Measurements from ENCODE around the gene BRD7.
"Not testable (repeated sequence)": the region's sequence is repeated elsewhere in the genome, so short reads cannot be mapped to it uniquely, and the experiment has no call there.

Gene BRD7

GRCh38 chr16:50354629-50355456 is 13.9 kb downstream of the BRD7 start:
- DNase-seq = no peak

DNA sequence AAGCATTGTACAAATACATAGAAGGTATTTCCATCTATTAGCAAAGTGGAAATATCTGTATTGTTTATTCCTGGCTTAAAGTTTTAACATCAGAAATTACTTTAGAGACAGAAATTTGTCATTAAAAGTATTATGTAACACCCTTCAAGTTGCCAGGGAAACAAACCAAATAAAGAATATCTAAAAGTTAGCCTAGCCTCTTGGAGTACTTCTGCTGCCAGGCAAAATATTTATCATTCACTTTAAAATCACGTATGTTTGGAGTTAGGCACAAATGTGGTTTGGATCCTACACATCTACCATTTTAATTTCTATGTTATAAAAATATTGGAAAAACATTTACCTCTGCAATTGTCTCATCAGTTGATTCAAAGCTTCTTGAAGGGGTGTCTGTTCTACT is 14.7 kb downstream of the BRD7 start:
- DNase-seq = no peak

GRCh38 chr16:50351952-50352351 is 16.8 kb downstream of the BRD7 start:
- no peak for DNase-seq

GRCh38 chr16:50351116-50351515 is 17.7 kb downstream of the BRD7 start:
- no peak for DNase-seq

DNA sequence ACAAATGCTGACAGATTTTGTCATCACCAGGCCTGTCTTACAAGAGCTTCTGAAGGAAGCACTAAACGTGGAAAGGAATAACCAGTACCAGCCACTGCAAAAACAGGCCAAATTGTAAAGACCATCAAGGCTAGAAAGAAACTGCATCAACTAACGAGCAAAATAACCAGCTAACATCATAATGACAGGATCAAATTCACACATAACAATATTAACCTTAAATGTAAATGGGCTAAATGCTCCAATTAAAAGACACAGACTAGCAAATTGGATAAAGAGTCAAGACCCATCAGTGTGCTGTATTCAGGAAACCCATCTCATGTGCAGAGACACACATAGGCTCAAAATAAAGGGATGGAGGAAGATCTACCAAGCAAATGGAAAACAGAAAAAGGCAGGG is 23.6 kb downstream of the BRD7 start:
- DNase-seq = not testable (repeated sequence)

DNA sequence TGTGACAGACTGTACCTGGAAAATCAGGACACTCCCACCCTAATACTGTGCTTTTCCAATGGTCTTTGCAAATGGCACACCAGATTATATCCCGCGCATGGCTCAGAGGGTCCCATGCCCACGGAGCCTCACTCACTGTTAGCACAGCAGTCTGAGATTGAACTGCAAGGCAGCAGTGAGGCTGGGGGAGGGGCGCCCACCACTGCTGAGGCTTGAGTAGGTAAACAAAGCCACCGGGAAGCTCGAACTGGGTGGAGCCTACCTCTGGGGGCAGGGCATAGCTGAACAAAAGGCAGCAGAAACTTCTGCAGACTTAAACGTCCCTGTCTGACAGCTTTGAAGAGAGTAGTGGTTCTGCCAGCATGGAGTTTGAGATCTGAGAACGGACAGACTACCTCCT is 25.2 kb downstream of the BRD7 start:
- DNase-seq = not testable (repeated sequence)

DNA sequence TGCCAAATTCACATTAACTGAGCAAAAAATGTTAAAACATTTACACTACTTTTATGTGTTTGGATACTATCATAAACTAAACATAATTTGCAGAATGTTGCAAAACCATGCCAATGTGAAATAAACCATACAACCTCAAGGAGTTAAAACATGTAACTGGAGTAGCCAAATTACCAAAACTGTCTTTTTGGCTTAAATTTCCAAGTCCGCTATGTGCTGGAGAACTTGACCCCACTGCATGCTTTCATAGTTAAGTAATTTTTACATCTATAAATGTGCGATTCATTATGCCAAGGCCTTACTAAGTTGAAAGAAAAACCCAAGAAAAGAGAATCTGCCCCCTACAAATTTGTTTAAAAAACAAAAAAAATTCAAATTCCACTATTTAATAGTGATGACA is 28.2 kb downstream of the BRD7 start:
- DNase-seq = no peak

GRCh38 chr16:50338371-50339231 is 30.2 kb downstream of the BRD7 start:
- no peak for DNase-seq

DNA sequence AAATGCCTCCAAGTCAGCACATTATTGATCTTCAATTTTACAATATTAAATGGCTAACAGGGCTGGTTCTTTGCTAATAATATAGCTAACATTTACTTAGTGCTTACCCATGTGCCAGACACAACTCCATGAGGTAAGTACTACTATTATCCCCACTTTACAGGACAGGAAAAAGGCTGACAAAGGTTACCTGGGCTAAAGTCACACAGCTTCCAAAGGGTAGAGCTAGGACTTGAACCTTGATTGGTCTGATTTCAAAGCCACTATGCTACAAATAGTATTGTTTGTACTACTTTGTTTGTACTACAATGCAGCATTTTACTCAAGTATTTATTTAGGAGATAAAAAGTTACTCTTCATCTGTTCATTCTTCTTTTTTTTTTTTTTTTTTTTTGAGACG is 31.9 kb downstream of the BRD7 start:
- no peak for DNase-seq

GRCh38 chr16:50335196-50335958 is 33.4 kb downstream of the BRD7 start:
- no peak for DNase-seq

- DNase-seq = no peak
Measured at GRCh38 chr16:50334106-50334975, 34.4 kb downstream of the BRD7 start.

DNA sequence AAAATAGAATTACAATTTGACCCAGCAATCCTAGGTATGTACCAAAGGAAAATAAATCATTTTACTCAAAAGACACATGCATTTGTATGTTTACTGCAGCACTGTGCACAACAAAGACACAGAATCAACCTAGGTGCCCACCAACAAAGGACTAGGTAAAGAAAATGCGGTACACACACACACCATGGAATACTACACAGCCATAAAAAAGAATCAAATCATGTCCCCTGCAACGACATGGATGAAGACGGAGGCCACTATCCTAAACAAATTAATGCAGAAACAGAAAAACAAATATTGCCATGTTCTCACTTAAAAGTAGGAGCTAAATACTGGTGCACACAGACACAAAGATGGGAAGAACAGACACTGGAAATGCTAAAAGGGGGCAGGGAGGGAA is 36.2 kb downstream of the BRD7 start:
- no peak for DNase-seq

- DNase-seq = no peak
Measured at GRCh38 chr16:50331570-50331969, 37.2 kb downstream of the BRD7 start.

GRCh38 chr16:50329446-50330189 is 39.2 kb downstream of the BRD7 start:
- no peak for DNase-seq

DNA sequence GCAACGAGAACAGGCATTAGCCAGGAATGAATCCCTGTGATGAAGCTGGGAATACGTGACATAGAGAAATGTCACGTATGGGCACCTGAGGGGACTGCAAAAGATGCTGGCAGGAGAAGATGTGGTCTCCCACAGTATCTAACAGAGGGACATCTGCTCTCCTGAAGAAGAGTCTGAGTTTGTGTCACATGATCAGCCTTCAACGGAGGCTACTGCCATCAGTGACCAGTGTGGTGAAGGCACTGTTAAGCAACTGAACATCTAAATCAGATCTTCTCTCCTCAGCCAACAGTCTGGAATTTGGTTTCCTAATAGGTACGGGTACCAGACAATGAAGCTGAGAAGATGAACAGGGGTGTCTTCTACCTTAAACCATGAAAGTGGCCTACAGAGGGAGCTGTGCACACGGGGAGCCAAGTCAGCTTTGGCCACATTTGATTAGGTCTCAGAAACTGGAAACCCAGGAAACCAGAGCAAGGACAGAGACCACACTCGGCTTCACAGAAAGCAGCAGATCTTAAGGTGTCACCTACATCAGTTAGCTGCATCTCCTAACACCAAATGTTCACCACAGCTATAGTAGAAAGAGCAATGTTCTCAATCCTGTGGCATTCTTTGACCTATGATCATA is 41.8 kb downstream of the BRD7 start:
- no peak for DNase-seq

GRCh38 chr16:50326264-50326663 is 42.5 kb downstream of the BRD7 start:
- no peak for DNase-seq

DNA sequence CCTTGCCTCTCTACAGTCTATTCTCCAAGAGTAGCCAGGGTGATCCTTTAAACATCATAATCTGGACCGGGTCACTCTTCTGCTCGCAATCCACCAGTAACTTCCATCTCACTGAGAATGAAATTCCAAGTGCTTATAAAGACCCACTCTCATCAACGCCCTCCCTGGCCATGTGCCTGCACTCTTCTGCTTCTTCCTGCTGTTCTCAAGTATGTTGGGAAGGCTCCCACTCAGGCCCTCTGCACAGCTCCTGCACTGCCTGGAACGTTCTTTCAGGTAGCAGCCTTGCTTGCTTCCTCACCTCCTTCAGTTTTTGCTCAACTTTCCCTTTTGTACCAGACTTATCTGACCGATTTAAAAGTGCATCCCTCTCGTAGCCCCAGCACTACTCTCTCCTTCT is 44.4 kb downstream of the BRD7 start:
- DNase-seq = no peak

DNA sequence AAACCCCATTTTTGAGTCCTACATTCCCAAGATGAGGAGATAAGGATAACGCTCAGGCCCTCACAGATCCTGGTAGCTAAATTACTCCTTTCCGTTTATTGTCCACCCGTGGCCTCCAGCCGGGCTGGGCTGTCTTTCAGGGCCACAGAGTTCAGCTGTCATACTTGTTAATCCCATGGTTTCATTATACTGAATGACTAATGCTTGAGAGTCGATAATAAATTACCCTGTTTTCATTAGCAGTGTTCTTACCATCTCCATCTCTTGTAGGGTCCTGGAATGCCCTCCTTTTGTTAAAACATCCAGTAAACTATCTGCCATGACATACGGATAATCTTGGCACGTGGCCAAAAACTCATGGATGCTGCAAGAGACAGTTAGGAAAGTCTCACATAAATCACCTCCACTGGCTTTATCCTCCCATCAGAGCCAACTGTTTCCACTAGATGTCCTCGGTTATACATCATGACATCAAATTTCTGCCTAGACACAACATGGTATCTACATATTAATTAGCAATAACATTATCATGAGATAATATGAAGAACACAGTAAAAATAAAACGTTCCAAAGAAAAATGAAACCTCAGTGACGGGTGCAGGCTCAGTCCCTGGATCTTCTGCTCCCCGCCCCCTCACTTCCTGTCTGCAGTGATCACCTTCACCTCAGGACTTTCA is 45.3 kb downstream of the BRD7 start:
- DNase-seq = peak; percentile 41

- no peak for DNase-seq
Measured at GRCh38 chr16:50322333-50322732, 46.5 kb downstream of the BRD7 start.

DNA sequence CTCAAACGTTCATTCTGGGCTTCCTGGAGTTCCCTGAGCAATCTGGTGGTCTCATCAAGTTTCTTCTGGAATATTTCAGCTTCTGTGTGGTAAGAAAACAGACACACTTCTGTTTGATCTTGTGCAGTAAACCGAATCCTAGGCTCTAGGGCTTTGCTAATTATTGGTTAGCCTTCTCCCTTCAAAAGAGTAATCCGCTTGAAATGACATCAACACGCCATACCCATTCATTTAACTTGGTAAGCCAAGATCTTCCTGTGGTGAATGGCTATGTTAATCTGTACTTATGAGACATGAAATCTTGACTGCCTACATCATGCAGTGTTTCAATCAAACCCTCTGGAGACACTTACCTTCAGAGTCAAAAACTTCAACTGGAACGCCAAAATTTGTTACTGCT is 48.5 kb downstream of the BRD7 start:
- DNase-seq = no peak
